Measurements from ENCODE around the gene UGT1A6. TPM values are rescaled to one million over a fixed set of nuclear protein-coding genes. Genes with fewer than 3 reads are reported as not detected.
"Not testable (repeated sequence)": the region's sequence is repeated elsewhere in the genome, so short reads cannot be mapped to it uniquely, and the experiment has no call there.

Gene UGT1A6
- total RNA-seq, 2 experiments from 2014 or later, result not detected

DNA sequence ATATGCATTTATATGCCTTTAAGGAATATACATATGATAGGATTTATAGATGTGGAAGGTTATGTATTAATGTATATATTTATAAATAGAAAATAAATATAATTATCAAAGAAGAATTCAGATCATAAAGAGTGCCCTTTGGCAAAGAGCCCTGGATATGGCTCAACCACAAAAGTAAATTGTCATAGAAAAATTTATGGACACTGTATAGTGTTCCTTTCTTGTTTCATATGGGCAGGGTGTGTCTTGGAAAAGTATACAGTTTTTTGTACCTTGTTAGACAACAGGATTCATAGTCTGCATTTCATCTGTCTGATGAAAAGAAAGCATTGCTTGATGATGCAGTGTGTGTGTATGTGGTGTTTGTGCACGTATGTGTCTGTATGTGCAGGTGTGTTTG, 8.1 kb upstream of the UGT1A6 start:
- POLR2A ChIA-PET, result no interaction called here
- CTCF ChIA-PET, result no interaction called here

DNA sequence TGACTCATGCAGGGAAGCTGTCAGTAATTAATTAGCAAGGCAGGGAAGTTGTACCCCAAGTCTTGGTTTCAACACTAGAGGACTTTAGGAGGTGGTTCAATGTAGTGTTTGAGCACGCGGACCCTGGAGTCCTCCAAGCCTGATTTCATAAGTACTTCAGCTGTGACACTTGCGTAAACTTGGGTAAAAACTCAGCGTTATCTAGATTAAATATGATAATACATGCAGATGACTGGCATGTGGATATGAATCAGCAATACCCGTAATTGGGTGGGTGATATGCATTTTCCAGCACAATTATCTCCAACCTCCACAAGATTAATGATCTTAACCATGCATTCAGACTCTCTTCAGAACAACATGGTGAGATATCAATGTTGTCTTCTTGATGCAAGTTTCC, 5.8 kb upstream of the UGT1A6 start:
- CTCF ChIA-PET, result no interaction called here
- POLR2A ChIA-PET, result no interaction called here

DNA sequence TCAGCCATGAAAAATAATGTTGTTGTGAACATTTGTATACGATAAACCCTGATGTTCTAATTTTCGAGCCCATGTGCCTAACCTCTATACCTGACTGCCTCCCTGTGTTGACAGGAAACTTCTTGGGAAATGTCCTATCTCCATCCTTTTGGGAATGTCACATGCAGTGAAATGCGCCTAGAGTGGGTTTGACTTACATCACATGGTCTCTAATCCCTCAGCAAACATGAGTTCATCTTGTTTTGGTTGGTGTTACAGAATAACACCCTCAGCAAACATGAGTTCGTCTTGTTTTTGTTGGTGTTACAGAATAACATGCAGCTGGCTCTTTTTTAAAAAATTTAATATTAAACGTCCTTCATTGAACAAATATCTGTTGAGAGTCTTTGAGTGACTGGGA, 4.3 kb upstream of the UGT1A6 start:
- ChIA-PET POLR2A (no interaction called here), CTCF (no interaction called here)

DNA sequence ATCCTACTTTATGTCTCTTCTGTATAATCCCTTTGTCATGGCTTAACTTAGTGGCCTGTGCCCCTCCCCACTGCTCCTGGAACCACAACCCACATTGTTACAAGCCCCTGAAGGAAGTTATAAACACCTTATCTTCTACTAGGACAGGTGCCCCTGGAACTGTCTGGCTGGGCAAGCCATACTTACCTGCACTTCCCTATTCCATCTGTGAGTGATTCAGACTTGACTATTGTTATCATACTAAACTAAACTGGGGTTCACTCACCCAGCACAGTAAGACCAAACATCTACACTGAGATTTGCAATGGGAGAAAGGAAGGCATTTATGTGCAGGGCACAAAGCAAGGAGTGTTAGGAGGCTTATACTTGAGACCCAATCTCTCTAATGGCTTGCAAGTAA, 3.7 kb upstream of the UGT1A6 start:
- ChIA-PET CTCF (no interaction called here), POLR2A (no interaction called here)

DNA sequence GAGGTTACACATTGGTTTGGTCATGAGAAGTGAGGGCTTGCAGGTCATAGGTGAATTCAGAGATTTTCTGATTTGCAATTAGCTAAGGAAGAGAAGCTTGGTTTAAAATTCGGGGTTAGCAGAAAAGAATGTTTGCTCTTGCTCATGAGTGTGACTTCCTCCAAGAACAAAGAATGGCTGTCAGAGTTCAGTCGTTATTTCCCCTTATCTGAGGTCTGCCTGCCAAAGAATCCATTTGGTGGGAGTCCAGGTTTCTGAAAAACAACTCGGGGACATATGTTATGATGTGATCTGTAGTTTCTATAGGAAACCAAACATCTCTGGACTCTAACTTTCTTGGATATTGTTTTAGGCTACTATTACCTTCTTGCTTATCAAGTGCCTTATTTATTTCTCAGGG, 3.2 kb upstream of the UGT1A6 start:
- POLR2A ChIA-PET, result no interaction called here
- CTCF ChIA-PET, result no interaction called here

DNA sequence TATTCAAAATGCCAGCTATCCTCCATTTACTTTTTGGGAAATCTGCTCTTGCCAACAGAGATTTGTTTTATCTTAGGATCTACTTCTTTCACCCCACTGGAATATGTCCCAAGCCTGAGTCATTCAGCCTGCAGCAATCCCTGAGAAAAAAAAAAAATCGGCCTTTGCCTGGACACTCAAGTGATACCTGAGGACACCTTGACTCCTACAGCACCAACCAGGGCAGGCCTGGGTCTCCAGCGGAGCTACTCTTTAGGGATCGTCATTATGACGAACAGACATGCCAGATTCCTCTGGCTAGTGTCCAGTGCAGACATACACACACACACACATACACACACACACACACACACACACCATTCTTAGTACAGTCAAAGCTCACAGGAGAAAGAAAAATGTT, 2.2 kb upstream of the UGT1A6 start:
- POLR2A ChIA-PET, result no interaction called here
- CTCF ChIA-PET, result no interaction called here

DNA sequence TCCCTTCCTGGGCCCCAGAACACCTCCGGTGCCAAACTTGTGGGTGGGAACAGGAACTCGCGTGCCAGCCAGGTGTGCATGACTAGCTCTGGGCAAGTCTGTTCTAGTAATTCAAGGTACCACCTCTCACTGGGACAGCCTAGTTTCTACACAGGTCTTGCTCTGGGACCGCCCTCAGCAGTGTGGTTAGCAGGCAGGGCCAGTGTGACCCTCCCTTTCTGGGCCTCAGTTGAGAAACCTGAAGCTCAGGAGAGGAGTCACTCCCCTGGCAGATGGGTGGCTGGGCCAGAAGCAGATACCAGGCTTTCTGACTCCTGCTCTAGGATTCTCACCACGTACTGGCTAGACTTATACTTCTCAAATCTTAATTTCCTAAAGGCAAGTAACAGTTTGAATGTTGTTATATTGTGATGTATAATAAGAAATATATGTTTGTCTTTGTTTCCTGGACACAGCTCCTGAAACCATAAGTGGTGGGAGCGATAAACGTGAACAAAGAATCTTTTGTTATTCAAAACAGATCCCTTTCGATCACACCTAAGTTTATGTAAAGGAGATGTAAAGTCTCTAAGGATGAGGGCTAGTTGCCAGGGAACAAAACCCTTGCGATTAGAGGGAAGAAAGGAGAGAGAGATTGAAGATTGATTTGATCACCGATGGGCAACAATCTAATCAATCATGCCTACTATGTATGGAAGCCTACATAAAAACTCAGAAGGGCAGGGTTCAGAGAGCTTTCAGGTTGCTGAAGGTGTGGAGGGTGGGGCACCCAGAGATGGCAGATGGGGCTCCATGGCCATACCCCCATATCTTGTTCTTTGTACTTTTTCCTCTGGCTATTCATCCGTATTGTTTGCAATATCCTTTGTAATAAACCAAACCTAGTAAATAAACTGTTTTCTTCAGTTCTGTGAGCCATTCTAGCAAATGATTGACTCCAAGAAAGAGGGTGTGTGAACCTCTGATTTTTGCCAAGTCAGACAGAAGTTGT, 952 bp upstream of the UGT1A6 start:
- ChIA-PET CTCF (no interaction called here), POLR2A (no interaction called here)

DNA sequence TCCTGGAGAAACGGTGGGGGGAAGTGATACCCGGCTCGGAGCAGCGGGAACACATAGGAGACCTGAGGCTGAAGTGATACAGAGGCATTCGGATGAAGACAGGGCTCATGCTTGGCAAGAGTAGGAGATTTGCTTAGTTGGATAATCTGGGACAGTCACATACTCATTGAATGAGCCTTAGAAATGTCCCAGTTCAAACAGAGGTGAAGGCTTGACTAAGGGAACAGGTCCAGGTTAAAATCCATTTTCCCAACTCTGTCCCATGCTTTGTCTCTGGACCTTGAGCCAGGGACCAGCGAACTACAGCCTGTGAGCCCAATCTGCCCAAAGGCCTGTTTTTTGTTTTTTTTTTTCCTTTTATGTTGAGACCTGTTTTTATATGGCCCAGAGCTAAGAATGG, 1.3 kb downstream of the UGT1A6 start:
- CTCF ChIA-PET, result no interaction called here
- POLR2A ChIA-PET, result no interaction called here

DNA sequence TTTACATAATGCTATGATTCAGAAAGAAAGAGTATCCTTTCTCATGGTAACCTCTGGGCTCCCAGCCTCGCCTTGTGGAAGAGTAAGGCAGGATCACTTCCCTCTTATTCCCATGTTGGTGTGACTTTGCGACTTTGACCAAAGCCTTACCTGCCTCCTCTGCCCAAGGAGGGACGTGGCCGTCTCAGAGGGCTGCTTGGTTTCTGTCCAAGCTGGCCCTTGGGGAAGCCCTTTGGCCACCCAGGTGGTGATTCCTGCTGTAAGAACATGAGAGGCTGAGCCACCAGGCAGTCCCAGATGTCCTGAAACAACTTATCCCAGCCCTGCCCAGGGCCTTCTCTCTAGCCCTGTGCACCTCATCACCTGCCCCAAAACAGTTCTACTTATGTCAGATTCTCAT, 6.0 kb downstream of the UGT1A6 start:
- CTCF ChIA-PET, result no interaction called here
- POLR2A ChIA-PET, result no interaction called here

DNA sequence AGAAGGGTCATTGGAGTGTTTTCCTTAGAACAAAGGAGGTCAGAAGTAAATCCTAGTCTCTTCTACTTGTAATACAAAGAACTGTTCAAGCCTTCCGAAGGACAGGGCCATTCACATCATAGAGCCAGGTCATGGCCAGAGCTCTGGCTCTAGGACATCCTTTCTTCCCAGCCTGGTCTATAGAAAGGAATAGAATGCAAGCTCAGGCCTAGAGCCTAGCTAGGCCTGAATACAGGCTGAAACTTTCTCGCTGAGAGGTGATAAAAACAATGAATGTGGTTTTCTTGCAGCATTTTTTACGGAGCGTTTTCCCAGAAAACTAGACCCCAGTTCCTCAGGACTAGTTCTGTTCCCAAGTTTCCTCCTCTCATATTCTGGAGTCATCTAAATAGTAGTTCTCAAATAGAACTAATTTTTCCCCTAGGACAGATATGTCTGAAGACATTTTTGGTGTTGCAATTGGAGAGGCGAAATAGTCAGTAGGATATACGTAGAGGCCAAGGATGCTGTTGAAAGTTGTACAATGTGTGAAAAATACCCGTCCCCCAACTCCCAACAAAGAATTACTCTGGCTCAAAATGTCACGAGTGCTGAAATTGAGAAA, 6.8 kb downstream of the UGT1A6 start:
- CTCF ChIA-PET, result interaction anchor here (1.1 kb wide), 1 partner anchor 12 kb away, joined by 3 read pairs; no protein-coding TSS in a partner anchor

DNA sequence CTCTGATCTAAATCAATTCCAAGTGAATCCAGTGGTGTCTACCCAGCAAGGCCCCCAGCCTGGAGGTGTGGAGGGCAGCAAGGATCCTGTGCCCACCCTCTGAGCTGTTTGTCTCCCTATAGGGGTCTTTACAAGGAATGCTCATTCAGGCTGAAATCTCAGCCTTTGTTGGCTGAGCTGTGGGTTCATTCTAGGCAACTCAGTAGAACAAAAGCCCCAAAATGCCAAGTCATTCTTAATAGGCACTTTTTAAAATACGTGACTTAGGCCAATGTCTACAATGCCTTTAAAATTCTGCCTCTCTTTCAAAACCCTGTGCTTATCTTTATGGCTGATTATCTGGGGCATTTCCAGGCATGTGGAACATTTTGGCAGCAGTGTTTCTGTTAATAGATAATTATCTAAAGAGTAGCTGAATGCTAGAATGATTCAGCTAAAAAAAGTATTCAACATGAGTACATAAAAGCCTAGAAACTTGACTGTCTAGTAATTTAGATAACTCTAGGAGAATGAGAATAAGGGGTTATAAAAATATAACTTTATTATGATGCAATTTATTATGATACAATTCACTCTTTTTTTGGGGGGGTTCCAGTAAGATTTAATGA, 7.4 kb downstream of the UGT1A6 start:
- ChIA-PET CTCF (interaction anchor here (1.1 kb wide), 1 partner anchor 11 kb away, joined by 3 read pairs; no protein-coding TSS in a partner anchor), POLR2A (no interaction called here)

More for the DNA sequence above, 6.8 kb downstream of the UGT1A6 start:
- POLR2A ChIA-PET, result no interaction called here

DNA sequence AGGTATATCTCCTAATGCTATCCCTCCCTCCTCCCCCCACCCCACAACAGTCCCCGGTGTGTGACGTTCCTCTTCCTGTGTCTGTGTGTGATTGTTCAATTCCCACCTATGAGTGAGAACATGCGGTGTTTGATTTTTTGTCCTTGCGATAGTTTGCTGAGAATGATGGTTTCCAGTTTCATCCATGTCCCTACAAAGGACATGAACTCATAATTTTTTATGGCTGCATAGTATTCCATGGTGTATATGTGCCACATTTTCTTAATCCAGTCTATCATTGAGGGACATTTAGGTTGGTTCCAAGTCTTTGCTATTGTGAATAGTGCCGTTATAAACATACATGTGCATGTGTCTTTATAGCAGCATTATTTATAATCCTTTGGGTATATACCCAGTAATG, 8.2 kb downstream of the UGT1A6 start:
- CTCF ChIA-PET, POLR2A ChIA-PET: not testable (repeated sequence)

DNA sequence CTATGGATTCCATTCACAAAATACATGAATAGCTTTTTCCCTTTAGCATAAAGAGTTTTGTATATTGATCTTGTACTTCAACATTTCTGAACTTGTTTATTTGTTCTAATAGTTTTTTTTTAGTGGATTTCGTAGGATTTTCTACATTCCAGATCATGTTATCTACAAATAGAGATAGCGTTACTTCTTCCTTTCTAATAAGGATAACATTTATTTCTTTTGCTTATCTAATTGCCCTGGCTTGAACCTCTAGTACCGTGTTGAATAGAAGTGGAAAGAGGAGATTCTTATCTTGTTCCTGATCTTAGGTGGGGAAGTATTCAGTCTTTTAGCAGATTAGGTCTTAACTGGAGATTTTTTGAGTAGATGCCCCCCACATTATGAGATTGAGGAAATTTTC, 9.5 kb downstream of the UGT1A6 start:
- POLR2A ChIA-PET, result no interaction called here
- CTCF ChIA-PET, result no interaction called here

DNA sequence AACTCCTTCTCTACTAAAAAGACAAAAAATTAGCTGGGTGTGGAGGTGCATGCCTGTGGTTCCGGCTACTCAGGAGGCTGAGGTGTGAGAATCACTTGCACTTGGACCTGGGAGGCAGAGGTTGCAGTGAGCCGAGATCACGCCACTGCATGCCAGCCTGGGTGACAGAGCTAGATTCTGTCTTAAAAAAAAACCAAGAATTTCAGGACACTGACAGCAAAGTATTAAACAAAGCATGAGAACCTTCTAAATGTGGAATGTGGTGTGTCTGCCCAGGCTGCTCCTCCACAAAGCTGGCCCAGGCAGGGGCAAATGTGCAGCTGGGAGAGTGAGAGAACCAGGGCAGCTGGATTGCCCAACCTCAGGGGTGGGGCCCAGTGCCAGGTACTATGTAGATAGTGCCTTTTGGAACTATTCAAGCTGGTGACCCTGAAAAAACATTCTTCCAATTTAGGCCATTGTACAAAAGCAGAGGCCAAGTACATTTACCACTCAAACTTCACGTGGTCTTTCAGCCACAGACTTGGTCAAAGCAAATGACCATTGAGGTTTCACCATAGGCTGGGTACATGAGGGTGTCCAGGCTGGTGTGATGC, 13.3 kb downstream of the UGT1A6 start:
- CTCF ChIA-PET, result no interaction called here
- POLR2A ChIA-PET, result no interaction called here

DNA sequence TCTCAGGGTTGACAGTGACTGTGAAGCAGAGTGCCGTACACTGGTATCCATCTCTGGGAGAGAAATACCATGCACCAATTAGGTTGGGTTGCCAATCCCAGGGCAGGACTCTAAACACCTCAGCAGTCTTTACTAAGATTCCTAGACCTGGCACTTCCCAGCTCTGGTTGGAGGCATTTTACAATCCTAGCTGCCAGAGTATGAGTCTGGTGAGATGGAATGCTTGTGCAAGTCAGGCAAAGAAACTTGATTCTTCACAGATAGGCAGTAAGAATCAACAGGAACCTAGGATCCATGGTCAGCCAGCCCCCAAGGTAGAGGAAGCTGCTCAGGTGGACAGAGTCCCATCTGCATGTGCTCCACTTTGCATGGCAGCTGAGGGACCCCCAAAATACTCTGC, 14.0 kb downstream of the UGT1A6 start:
- ChIA-PET CTCF (interaction anchor here (0.7 kb wide), 1 partner anchor 24 kb away, joined by 4 read pairs; no protein-coding TSS in a partner anchor), POLR2A (interaction anchor here (0.6 kb wide), 1 partner anchor 95 kb away, joined by 3 read pairs; no protein-coding TSS in a partner anchor)

DNA sequence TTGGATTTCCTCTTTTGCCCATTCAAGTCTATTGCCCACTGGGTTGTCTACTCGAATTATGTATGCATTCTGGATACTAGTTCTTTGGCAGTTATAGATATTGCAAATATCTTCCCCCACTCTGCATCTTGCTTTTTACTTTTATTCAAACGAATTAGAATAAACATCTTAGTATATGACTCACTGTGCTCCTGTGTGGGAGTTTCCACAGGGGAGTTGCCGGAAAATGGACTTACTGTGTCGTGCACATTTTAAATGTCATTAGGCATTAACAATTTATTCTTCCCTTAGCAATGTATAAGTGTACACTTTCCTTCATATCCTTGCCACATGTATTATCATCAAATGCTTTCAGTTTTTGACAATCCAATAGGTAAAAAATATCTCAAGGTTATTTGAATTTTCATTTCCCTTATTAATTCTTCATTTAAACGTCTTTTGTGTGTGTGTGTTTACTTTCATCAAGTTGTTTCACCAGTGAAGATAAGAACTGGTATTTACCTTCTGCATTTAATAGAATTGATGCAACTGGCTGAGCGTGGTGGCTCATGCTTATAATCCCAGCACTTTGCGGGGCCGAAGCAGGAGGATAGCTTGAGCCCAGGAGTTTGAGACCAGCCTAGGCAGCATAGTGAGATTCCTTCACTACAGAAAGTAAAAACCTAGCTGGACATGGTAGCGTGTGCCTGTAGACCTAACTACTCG, 15.4 kb downstream of the UGT1A6 start:
- ChIA-PET POLR2A (no interaction called here), CTCF (no interaction called here)

DNA sequence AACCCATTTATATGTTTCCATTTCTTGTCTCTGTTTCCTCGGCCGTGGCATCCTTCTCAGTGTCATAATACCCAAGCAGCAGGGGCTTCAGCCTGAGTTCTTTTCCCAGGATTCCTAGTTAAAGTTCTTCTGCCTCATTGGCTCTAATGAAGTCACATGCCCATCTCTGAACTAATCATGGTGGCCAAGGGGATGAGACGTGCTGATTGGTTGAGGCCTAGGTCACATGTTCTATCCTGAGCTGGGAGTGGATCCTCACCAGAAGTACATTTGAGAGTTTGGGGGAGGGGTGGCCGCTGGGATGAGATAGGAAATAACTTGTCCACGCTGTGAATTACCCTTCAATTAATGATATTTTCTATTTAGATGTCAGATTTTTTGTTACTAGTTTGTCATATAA, 16.3 kb downstream of the UGT1A6 start:
- POLR2A ChIA-PET, result no interaction called here

DNA sequence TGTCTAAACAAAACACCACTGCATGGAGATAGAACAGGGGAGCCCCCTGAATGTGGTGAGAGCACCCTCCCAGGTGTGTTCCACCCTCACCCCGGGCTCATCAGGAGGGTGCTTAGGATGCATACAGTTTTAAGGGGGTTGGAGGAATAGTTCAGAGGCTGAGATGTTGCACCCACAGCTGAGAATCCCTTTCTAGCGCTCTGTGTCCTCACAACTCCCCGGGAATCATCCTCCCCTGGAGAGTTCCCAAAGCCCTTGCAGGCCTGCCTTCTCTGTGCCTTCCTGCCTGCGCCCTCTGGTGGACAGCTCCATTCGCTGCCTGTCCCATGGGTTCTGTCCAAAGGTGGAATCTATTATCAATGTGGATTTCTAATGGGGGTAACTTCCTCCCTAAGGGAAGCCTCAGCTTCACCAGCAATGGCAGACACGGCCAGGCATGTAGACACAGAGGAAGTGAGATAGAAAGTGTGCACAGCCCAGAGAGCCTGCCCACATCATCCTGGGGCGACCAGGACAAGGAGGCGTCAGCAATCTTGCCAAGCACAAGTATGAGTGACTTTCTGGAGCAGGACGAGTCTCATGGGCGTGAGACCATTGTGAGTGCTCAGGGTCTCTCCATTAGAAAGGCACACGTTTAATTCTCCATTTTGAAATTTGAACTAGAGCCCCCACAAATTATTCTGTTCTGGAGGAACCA, 18.8 kb downstream of the UGT1A6 start:
- ChIA-PET POLR2A (no interaction called here), CTCF (interaction anchor here (1.0 to 1.5 kb wide), 3 partner anchors 12 to 27 kb away, joined by 3 to 4 read pairs (median 3); no protein-coding TSS in a partner anchor)

More for the DNA sequence above, 16.3 kb downstream of the UGT1A6 start:
- CTCF ChIA-PET, result no interaction called here

DNA sequence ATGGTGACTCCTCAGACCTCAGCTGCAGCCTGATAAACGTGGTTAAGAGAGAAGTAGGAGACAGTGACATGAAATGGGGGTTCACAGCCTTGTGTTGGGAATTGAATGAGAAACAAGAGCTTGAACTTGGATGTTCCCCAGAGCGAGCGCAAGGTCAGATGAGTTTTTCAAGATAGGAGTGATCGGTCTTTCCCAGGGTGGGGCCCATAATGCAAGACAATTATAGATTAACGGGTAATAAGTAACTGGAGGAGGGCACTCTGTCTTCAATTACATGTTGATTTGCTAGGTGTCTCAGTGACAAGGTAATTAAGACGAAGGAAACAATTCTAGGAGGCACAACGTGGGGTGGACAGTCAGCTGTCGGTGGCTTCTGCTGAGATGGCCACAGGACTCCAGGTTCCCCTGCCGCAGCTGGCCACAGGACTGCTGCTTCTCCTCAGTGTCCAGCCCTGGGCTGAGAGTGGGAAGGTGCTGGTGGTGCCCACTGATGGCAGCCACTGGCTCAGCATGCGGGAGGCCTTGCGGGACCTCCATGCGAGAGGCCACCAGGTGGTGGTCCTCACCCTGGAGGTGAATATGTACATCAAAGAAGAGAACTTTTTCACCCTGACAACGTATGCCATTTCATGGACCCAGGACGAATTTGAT, 20.0 kb downstream of the UGT1A6 start, which contains the start of gene UGT1A5:
Gene UGT1A5, plus strand, starts transcription at position 297 of the 651 bp plus-strand sequence. Its CDS starts 85 bp downstream, at position 382.
- ChIA-PET POLR2A (no interaction called here), CTCF (no interaction called here)

Data from activated CD8-positive, alpha-beta memory T cell treated with anti-CD3 and anti-CD28 coated beads for 36 hours (primary cell).